ENCODE data around the gene CSGALNACT2. TPM values are rescaled to one million over a fixed set of nuclear protein-coding genes. Genes with fewer than 3 reads are reported as not detected.

Gene CSGALNACT2
- total and polyA plus RNA-seq, 9 of the 15 experiments (the other 6 are each of a cell fraction or from before 2014, with no cell fraction given), result 1.4 to 7.3 (median 3.5) TPM

DNA sequence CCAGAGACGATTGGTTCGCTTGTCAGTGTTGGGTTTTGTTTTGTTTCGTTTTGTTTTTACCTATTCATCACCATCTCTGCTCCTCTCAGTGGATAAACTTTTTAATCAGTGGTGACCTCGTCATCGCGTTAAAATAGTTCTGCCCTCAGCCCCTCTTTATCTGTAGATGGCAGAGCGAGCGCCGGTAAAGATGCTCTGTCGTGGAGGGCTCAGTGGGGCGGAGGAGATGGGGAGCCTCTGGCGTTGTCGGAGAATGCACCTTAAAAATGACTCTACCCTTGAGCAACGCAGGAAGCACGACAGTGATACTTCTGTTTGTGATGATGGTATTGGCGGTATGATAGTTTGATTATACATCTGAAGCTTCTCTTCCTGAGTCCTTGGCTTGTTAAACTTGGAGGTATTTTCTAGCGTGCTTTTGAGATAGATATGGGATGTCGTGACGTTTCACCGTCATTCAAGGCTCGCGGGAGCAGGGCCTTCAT, 554 bp downstream of the CSGALNACT2 start (continued):
- TF ChIP-seq, protein P1, sequence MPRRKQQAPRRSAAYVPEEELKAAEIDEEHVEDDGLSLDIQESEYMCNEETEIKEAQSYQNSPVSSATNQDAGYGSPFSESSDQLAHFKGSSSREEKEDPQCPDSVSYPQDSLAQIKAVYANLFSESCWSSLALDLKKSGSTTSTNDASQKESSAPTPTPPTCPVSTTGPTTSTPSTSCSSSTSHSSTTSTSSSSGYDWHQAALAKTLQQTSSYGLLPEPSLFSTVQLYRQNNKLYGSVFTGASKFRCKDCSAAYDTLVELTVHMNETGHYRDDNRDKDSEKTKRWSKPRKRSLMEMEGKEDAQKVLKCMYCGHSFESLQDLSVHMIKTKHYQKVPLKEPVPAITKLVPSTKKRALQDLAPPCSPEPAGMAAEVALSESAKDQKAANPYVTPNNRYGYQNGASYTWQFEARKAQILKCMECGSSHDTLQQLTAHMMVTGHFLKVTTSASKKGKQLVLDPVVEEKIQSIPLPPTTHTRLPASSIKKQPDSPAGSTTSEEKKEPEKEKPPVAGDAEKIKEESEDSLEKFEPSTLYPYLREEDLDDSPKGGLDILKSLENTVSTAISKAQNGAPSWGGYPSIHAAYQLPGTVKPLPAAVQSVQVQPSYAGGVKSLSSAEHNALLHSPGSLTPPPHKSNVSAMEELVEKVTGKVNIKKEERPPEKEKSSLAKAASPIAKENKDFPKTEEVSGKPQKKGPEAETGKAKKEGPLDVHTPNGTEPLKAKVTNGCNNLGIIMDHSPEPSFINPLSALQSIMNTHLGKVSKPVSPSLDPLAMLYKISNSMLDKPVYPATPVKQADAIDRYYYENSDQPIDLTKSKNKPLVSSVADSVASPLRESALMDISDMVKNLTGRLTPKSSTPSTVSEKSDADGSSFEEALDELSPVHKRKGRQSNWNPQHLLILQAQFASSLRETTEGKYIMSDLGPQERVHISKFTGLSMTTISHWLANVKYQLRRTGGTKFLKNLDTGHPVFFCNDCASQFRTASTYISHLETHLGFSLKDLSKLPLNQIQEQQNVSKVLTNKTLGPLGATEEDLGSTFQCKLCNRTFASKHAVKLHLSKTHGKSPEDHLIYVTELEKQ (CRISPR knock-in tag; IDR thresholded peaks at IDR 0.05), result no peak
- TF ChIP-seq GABPA (tag; conservative IDR thresholded peaks at IDR 0.05; ENCODE audit: low read depth) (no peak), BRD9 (IDR thresholded peaks at IDR 0.05; ENCODE audit: low read depth, partially characterized antibody) (no peak), ZNF408 (CRISPR knock-in tag; IDR thresholded peaks at IDR 0.05; ENCODE audit: low read depth) (no peak), SMARCA4 (IDR thresholded peaks at IDR 0.05) (peak; percentile 52; the same call in 1 of the 2 replicates), MED1 (CRISPR knock-in tag; IDR thresholded peaks at IDR 0.05; ENCODE audit: borderline replicate concordance) (no peak), ZNF24 (IDR thresholded peaks at IDR 0.05) (no peak), ZNF212 (CRISPR knock-in tag; IDR thresholded peaks at IDR 0.05) (no peak), RB1 (IDR thresholded peaks at IDR 0.05; ENCODE audit: low read depth) (no peak), CBFB (CRISPR knock-in tag; IDR thresholded peaks at IDR 0.05) (no peak)
- TF ChIP-seq, protein P2, sequence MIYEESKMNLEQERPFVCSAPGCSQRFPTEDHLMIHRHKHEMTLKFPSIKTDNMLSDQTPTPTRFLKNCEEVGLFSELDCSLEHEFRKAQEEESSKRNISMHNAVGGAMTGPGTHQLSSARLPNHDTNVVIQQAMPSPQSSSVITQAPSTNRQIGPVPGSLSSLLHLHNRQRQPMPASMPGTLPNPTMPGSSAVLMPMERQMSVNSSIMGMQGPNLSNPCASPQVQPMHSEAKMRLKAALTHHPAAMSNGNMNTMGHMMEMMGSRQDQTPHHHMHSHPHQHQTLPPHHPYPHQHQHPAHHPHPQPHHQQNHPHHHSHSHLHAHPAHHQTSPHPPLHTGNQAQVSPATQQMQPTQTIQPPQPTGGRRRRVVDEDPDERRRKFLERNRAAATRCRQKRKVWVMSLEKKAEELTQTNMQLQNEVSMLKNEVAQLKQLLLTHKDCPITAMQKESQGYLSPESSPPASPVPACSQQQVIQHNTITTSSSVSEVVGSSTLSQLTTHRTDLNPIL (CRISPR knock-in tag; IDR thresholded peaks at IDR 0.05), result no peak
- TF ChIP-seq, protein P3, sequence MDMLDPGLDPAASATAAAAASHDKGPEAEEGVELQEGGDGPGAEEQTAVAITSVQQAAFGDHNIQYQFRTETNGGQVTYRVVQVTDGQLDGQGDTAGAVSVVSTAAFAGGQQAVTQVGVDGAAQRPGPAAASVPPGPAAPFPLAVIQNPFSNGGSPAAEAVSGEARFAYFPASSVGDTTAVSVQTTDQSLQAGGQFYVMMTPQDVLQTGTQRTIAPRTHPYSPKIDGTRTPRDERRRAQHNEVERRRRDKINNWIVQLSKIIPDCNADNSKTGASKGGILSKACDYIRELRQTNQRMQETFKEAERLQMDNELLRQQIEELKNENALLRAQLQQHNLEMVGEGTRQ (CRISPR knock-in tag; IDR thresholded peaks at IDR 0.05), result no peak
- TF ChIP-seq, protein P4, sequence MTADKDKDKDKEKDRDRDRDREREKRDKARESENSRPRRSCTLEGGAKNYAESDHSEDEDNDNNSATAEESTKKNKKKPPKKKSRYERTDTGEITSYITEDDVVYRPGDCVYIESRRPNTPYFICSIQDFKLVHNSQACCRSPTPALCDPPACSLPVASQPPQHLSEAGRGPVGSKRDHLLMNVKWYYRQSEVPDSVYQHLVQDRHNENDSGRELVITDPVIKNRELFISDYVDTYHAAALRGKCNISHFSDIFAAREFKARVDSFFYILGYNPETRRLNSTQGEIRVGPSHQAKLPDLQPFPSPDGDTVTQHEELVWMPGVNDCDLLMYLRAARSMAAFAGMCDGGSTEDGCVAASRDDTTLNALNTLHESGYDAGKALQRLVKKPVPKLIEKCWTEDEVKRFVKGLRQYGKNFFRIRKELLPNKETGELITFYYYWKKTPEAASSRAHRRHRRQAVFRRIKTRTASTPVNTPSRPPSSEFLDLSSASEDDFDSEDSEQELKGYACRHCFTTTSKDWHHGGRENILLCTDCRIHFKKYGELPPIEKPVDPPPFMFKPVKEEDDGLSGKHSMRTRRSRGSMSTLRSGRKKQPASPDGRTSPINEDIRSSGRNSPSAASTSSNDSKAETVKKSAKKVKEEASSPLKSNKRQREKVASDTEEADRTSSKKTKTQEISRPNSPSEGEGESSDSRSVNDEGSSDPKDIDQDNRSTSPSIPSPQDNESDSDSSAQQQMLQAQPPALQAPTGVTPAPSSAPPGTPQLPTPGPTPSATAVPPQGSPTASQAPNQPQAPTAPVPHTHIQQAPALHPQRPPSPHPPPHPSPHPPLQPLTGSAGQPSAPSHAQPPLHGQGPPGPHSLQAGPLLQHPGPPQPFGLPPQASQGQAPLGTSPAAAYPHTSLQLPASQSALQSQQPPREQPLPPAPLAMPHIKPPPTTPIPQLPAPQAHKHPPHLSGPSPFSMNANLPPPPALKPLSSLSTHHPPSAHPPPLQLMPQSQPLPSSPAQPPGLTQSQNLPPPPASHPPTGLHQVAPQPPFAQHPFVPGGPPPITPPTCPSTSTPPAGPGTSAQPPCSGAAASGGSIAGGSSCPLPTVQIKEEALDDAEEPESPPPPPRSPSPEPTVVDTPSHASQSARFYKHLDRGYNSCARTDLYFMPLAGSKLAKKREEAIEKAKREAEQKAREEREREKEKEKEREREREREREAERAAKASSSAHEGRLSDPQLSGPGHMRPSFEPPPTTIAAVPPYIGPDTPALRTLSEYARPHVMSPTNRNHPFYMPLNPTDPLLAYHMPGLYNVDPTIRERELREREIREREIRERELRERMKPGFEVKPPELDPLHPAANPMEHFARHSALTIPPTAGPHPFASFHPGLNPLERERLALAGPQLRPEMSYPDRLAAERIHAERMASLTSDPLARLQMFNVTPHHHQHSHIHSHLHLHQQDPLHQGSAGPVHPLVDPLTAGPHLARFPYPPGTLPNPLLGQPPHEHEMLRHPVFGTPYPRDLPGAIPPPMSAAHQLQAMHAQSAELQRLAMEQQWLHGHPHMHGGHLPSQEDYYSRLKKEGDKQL (CRISPR knock-in tag; IDR thresholded peaks at IDR 0.05; ENCODE audit: borderline replicate concordance), result no peak
- TF ChIP-seq, protein P5, sequence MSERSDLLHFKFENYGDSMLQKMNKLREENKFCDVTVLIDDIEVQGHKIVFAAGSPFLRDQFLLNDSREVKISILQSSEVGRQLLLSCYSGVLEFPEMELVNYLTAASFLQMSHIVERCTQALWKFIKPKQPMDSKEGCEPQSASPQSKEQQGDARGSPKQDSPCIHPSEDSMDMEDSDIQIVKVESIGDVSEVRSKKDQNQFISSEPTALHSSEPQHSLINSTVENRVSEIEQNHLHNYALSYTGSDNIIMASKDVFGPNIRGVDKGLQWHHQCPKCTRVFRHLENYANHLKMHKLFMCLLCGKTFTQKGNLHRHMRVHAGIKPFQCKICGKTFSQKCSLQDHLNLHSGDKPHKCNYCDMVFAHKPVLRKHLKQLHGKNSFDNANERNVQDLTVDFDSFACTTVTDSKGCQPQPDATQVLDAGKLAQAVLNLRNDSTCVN (CRISPR knock-in tag; IDR thresholded peaks at IDR 0.05), result no peak
- TF ChIP-seq, protein P6, sequence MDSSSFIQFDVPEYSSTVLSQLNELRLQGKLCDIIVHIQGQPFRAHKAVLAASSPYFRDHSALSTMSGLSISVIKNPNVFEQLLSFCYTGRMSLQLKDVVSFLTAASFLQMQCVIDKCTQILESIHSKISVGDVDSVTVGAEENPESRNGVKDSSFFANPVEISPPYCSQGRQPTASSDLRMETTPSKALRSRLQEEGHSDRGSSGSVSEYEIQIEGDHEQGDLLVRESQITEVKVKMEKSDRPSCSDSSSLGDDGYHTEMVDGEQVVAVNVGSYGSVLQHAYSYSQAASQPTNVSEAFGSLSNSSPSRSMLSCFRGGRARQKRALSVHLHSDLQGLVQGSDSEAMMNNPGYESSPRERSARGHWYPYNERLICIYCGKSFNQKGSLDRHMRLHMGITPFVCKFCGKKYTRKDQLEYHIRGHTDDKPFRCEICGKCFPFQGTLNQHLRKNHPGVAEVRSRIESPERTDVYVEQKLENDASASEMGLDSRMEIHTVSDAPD (CRISPR knock-in tag; IDR thresholded peaks at IDR 0.05), result no peak
